ENCODE results near the gene ZBTB37. TPM values are rescaled to one million over a fixed set of nuclear protein-coding genes. Genes with fewer than 3 reads are reported as not detected.

Gene ZBTB37
- total and polyA plus RNA-seq, 9 of the 15 experiments (the other 6 are each of a cell fraction or from before 2014, with no cell fraction given), result 1.3 to 13.9 (median 5.4) TPM

DNA sequence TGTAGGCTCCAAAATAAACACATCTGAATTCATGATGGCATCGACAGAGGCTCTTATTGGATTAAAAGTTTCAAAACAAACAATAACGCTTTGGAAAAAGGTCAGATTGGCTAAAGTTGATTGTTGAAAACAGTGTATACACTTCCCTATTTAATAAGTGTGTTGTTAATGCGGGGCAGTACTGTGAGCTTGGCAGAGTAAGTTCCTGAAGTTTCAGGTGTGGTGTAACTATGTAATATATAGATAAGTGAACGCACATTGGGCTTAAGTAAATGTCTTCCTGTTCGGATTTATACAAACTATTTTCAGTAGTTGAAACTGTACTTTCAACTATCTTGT, 810 bp downstream of the ZBTB37 start (continued):
- 0 out of 2 replicates have a peak, but pooled peaks have one; percentile 20 for TF ChIP-seq ZNF766 (CRISPR knock-in tag; conservative IDR thresholded peaks at IDR 0.05)
- TF ChIP-seq MLLT1 (IDR thresholded peaks at IDR 0.05), result peak in 1 of 2 experiments; percentile 0; a peak in 1 of 4 replicates
- TF ChIP-seq NBN (IDR thresholded peaks at IDR 0.05; ENCODE audit: low read depth), result 0 out of 2 replicates have a peak, but pooled peaks have one; percentile 7
- TF ChIP-seq, protein P1, sequence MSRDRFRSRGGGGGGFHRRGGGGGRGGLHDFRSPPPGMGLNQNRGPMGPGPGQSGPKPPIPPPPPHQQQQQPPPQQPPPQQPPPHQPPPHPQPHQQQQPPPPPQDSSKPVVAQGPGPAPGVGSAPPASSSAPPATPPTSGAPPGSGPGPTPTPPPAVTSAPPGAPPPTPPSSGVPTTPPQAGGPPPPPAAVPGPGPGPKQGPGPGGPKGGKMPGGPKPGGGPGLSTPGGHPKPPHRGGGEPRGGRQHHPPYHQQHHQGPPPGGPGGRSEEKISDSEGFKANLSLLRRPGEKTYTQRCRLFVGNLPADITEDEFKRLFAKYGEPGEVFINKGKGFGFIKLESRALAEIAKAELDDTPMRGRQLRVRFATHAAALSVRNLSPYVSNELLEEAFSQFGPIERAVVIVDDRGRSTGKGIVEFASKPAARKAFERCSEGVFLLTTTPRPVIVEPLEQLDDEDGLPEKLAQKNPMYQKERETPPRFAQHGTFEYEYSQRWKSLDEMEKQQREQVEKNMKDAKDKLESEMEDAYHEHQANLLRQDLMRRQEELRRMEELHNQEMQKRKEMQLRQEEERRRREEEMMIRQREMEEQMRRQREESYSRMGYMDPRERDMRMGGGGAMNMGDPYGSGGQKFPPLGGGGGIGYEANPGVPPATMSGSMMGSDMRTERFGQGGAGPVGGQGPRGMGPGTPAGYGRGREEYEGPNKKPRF (IDR thresholded peaks at IDR 0.05; ENCODE audit: low read depth, low read length), result no peak
- TF ChIP-seq NFXL1 (CRISPR knock-in tag; IDR thresholded peaks at IDR 0.05), result no peak
- peak; percentile 62; the same call in 1 of the 2 replicates for TF ChIP-seq ELF2 (CRISPR knock-in tag; IDR thresholded peaks at IDR 0.05)
- TF ChIP-seq, protein P2, sequence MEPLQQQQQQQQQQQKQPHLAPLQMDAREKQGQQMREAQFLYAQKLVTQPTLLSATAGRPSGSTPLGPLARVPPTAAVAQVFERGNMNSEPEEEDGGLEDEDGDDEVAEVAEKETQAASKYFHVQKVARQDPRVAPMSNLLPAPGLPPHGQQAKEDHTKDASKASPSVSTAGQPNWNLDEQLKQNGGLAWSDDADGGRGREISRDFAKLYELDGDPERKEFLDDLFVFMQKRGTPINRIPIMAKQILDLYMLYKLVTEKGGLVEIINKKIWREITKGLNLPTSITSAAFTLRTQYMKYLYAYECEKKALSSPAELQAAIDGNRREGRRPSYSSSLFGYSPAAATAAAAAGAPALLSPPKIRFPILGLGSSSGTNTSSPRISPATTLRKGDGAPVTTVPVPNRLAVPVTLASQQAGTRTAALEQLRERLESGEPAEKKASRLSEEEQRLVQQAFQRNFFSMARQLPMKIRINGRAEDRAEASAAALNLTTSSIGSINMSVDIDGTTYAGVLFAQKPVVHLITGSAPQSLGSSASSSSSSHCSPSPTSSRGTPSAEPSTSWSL (CRISPR knock-in tag; IDR thresholded peaks at IDR 0.05; ENCODE audit: borderline replicate concordance), result no peak
- TF ChIP-seq SIN3A (IDR thresholded peaks at IDR 0.05; ENCODE audit: borderline replicate concordance in 2 of 2, control insufficient read depth in 1 of 2, low read depth in 2 of 2, low read length in 2 of 2), result no peak
- no peak; the same call in 1 of the 2 replicates for TF ChIP-seq FOSL1 (tag; conservative IDR thresholded peaks at IDR 0.05)
- no peak for TF ChIP-seq NR1H2 (CRISPR knock-in tag; IDR thresholded peaks at IDR 0.05)
- TF ChIP-seq MAFG (tag; conservative IDR thresholded peaks at IDR 0.05), result no peak
- TF ChIP-seq SMARCA5 (IDR thresholded peaks at IDR 0.05), result 0 out of 2 replicates have a peak, but pooled peaks have one; percentile 4
- no peak for TF ChIP-seq KDM4B (IDR thresholded peaks at IDR 0.05; ENCODE audit: borderline replicate concordance in 2 of 2, low read depth in 1 of 2)
- TF ChIP-seq EP400 (IDR thresholded peaks at IDR 0.05), result no peak
- TF ChIP-seq E2F5 (CRISPR knock-in tag; IDR thresholded peaks at IDR 0.05), result no peak
- peak; percentile 62; the same call in 1 of the 2 replicates for TF ChIP-seq SMARCC2 (IDR thresholded peaks at IDR 0.05; ENCODE audit: low read depth)
- no peak for TF ChIP-seq ZC3H4 (CRISPR knock-in tag; IDR thresholded peaks at IDR 0.05; ENCODE audit: borderline replicate concordance)
- TF ChIP-seq ZNF583 (CRISPR knock-in tag; IDR thresholded peaks at IDR 0.05), result no peak
- no peak for TF ChIP-seq ATF3 (IDR thresholded peaks at IDR 0.05)
- peak; percentile 10; the same call in 1 of the 2 replicates for TF ChIP-seq ATF3 (CRISPR knock-in tag; conservative IDR thresholded peaks at IDR 0.05)

All from K562 (cell line).